ENCODE results near the gene PSMA1.

- TF ChIP-seq, protein P1, sequence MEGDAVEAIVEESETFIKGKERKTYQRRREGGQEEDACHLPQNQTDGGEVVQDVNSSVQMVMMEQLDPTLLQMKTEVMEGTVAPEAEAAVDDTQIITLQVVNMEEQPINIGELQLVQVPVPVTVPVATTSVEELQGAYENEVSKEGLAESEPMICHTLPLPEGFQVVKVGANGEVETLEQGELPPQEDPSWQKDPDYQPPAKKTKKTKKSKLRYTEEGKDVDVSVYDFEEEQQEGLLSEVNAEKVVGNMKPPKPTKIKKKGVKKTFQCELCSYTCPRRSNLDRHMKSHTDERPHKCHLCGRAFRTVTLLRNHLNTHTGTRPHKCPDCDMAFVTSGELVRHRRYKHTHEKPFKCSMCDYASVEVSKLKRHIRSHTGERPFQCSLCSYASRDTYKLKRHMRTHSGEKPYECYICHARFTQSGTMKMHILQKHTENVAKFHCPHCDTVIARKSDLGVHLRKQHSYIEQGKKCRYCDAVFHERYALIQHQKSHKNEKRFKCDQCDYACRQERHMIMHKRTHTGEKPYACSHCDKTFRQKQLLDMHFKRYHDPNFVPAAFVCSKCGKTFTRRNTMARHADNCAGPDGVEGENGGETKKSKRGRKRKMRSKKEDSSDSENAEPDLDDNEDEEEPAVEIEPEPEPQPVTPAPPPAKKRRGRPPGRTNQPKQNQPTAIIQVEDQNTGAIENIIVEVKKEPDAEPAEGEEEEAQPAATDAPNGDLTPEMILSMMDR (IDR thresholded peaks at IDR 0.05 in 8 of 11, conservative IDR thresholded peaks at IDR 0.05 in 3 of 11): no peak
- no peak for TF ChIP-seq POLR2AphosphoS5 (IDR thresholded peaks at IDR 0.05)
Observed at GRCh38 chr11:14546672-14547071, 26.5 kb upstream of the PSMA1 start.
